RWPE1 (cell line): ENCODE results near the gene SLC9A7.

Experiments used
- CTCF ChIA-PET: fragments of 350-600 bp; sonication (Branson Sonifier 250); formaldehyde crosslinking; extraction: SDS; loops from one replicate; lab custom pipeline; 2021; lab: Yijun Ruan, JAX
- POLR2A ChIA-PET: fragments of 400-600 bp; formaldehyde crosslinking; extraction: SDS; loops from one replicate; lab custom pipeline; 2020; ENCODE audit warnings: antibody characterized with exemption; ENCODE audit not compliant: low non-redundant PET; lab: Yijun Ruan, JAX
- DNase-seq: peaks from one replicate; pipeline ENCODE4 v3.0.0; 2012; ENCODE audit warnings: low spot score
- H3K27ac ChIP-seq: fragments of 450-650 bp; 2 replicates; pipeline ENCODE4 v1.5.1; 2017
- CTCF ChIP-seq: fragments of 450-650 bp; conservative IDR thresholded peaks from 2 replicates; pipeline ENCODE4 v1.5.1; 2017; ENCODE audit warnings: low read depth, mild to moderate bottlenecking

Gene SLC9A7

GRCh38 chrX:46695491-46695890 lies 63.4 kb downstream of the SLC9A7 start:
- no peak overlapping the region for H3K27ac ChIP-seq
- DNase-seq = no peak
- no peak for TF ChIP-seq CTCF
- CTCF ChIA-PET = no interaction called here
- POLR2A ChIA-PET = no interaction called here

- no peak overlapping the region for H3K27ac ChIP-seq
- no peak for DNase-seq
- no peak for TF ChIP-seq CTCF
- ChIA-PET CTCF (no interaction called here), POLR2A (no interaction called here)
Measured at GRCh38 chrX:46694549-46694948, 64.4 kb downstream of the SLC9A7 start.

GRCh38 chrX:46693149-46693548 lies 65.8 kb downstream of the SLC9A7 start:
- TF ChIP-seq CTCF = no peak
- ChIA-PET POLR2A (no interaction called here), CTCF (no interaction called here)
- no peak overlapping the region for H3K27ac ChIP-seq
- DNase-seq = no peak

- no peak for DNase-seq
- H3K27ac ChIP-seq = no peak overlapping the region
- TF ChIP-seq CTCF = no peak
- POLR2A ChIA-PET = no interaction called here
- CTCF ChIA-PET = interaction anchor here (0.6 kb wide), 2 partner anchors 69 to 154 kb away, joined by 3 to 5 read pairs; no protein-coding TSS in a partner anchor
Measured at GRCh38 chrX:46690818-46691217, 68.1 kb downstream of the SLC9A7 start.

- H3K27ac ChIP-seq = no peak overlapping the region
- TF ChIP-seq CTCF = no peak
- POLR2A ChIA-PET = no interaction called here
- CTCF ChIA-PET = no interaction called here
- no peak for DNase-seq
Measured at GRCh38 chrX:46687619-46688018, 71.3 kb downstream of the SLC9A7 start.

- DNase-seq = no peak
- ChIA-PET CTCF (no interaction called here), POLR2A (no interaction called here)
- peak; percentile 68 for TF ChIP-seq CTCF
- no peak overlapping the region for H3K27ac ChIP-seq
Measured at GRCh38 chrX:46686003-46686645, 72.8 kb downstream of the SLC9A7 start.
